Measurements from ENCODE around the gene ANKRD11. TPM values are rescaled to one million over a fixed set of nuclear protein-coding genes. Genes with fewer than 3 reads are reported as not detected.

Gene ANKRD11
- polyA plus RNA-seq, 3 donors, result 3.2 to 62.4 (median 5.4) TPM

DNA sequence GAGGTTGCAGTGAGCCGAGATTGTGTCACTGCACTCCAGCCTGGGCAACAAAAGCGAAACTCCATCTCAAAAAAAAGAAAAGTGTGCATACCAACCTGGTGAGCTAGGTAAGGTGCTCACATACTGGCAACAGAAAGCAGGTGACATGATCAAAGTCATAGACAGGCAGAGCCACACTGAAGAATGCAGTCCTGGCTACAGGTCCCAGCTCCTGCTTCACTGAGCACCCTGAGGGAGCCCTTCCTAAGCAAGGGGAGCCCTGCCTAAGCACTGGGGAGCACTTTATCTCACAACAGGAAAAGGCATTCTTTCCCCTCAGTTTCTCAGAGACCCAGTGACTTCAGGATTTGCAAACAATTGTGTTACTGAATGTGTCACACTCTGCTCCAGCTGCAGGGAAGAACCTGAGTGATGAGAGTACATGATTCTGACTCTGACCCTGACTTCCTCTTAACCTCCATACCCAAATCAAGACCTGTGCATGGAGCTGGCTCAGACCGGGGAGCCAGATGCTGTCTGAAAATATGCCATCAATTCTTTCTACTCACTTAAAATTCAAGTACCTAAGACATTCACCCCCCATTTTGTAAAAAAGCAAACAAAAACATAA is 40.5 kb downstream of the ANKRD11 start:
- peak overlapping the region in 1 of 2 donors; percentile 34 for H3K27ac ChIP-seq (ENCODE audit: low read depth in 1 of 2, low read length in 2 of 2)
- no peaks in the 10 kb centered on the region for H3K9me3 Mint-ChIP-seq
- no peaks in the 10 kb centered on the region for H3K27me3 ChIP-seq (ENCODE audit: control insufficient read depth in 2 of 2, insufficient read depth in 2 of 2, low read length in 2 of 2)
- no peak overlapping the region for H3K4me3 ChIP-seq (replicated peaks in 1 of 3; ENCODE audit: low read depth in 2 of 3, low read length in 3 of 3)
- H3K9ac ChIP-seq (ENCODE audit: insufficient read depth, low read length, poor library complexity, severe bottlenecking), result no peak overlapping the region
- no peak overlapping the region for H2AFZ ChIP-seq (ENCODE audit: insufficient read depth, low read depth, low read length, poor library complexity, severe bottlenecking)
- H3K36me3 ChIP-seq (replicated peaks in 1 of 2; ENCODE audit: control insufficient read depth in 1 of 2, insufficient read depth in 2 of 2, low read length in 2 of 2), result no peaks in the 10 kb centered on the region
- H3K27ac Mint-ChIP-seq, result peak overlapping the region in 6 of 7 donors; percentile 11 to 79 (median 48)
- TF ChIP-seq, protein P1, sequence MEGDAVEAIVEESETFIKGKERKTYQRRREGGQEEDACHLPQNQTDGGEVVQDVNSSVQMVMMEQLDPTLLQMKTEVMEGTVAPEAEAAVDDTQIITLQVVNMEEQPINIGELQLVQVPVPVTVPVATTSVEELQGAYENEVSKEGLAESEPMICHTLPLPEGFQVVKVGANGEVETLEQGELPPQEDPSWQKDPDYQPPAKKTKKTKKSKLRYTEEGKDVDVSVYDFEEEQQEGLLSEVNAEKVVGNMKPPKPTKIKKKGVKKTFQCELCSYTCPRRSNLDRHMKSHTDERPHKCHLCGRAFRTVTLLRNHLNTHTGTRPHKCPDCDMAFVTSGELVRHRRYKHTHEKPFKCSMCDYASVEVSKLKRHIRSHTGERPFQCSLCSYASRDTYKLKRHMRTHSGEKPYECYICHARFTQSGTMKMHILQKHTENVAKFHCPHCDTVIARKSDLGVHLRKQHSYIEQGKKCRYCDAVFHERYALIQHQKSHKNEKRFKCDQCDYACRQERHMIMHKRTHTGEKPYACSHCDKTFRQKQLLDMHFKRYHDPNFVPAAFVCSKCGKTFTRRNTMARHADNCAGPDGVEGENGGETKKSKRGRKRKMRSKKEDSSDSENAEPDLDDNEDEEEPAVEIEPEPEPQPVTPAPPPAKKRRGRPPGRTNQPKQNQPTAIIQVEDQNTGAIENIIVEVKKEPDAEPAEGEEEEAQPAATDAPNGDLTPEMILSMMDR (IDR thresholded peaks at IDR 0.05), result no peak
- no peak overlapping the region for H3K4me2 ChIP-seq (replicated peaks; ENCODE audit: extremely low read depth, low read length, poor library complexity, severe bottlenecking)
- H4K20me1 ChIP-seq (ENCODE audit: insufficient read depth, low read length), result peaks cover 100% of the 10 kb centered on the region
- peaks cover 100% of the 10 kb centered on the region for H3K79me2 ChIP-seq (ENCODE audit: insufficient read depth, low read length)
- no CpG with 5 or more reads among the region's 3 CpGs for WGBS (ENCODE audit: insufficient coverage)
- intact Hi-C loops (cut with micrococcal nuclease), result no loop called here
- H3K4me3 Mint-ChIP-seq, result no peak overlapping the region
- H3K4me1 Mint-ChIP-seq, result peaks cover 69% of the 10 kb centered on the region
- no peaks in the 10 kb centered on the region for H3K9me3 ChIP-seq (replicated peaks in 1 of 2; ENCODE audit: control insufficient read depth in 1 of 2, insufficient read depth in 1 of 2, low read length in 2 of 2)
- H3K27me3 Mint-ChIP-seq (ENCODE audit: low read depth in 3 of 3), result no peaks in the 10 kb centered on the region
- peaks cover 2 to 7% of the 10 kb centered on the region in 2 donors for H3K36me3 Mint-ChIP-seq
- peaks cover 36 to 59% of the 10 kb centered on the region in 2 donors for H3K4me1 ChIP-seq (ENCODE audit: control insufficient read depth in 1 of 2, insufficient read depth in 2 of 2, low read length in 2 of 2)
- DNase-seq, result peak in 2 of 3 donors; percentile 38 to 62

DNA sequence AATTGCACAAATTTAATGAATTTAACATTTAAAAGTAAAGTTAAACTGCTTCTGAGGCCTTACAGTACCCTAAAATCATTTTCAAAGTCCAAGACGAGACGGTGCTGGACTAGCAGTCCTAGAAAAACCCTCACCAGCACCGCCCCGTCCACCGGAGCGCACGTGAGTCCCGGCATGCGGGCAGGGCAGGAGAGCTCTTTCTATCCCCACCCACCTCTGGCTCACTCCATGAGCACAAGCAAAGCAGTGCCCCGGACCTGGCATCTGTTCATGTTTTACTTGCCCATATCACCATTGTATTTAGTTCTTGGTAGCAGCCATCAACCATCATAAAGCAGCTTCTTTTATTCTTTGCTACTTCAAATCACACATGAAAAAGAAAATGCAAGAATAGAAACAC is 41.7 kb downstream of the ANKRD11 start:
- Histone ChIP-seq H3K4me1 (ENCODE audit: control insufficient read depth in 1 of 2, insufficient read depth in 2 of 2, low read length in 2 of 2) (peaks cover 36 to 59% of the 10 kb centered on the region in 2 donors), H4K20me1 (ENCODE audit: insufficient read depth, low read length) (peaks cover 100% of the 10 kb centered on the region), H3K4me2 (replicated peaks; ENCODE audit: extremely low read depth, low read length, poor library complexity, severe bottlenecking) (no peak overlapping the region), H3K36me3 (replicated peaks in 1 of 2; ENCODE audit: control insufficient read depth in 1 of 2, insufficient read depth in 2 of 2, low read length in 2 of 2) (no peaks in the 10 kb centered on the region), H3K9ac (ENCODE audit: insufficient read depth, low read length, poor library complexity, severe bottlenecking) (no peak overlapping the region), H3K79me2 (ENCODE audit: insufficient read depth, low read length) (peaks cover 100% of the 10 kb centered on the region), H3K27ac (ENCODE audit: low read depth in 1 of 2, low read length in 2 of 2) (peak overlapping the region in 1 of 2 donors; percentile 13), H3K4me3 (replicated peaks in 1 of 3; ENCODE audit: low read depth in 2 of 3, low read length in 3 of 3) (no peak overlapping the region), H3K27me3 (ENCODE audit: control insufficient read depth in 2 of 2, insufficient read depth in 2 of 2, low read length in 2 of 2) (no peaks in the 10 kb centered on the region), H3K9me3 (replicated peaks in 1 of 2; ENCODE audit: control insufficient read depth in 1 of 2, insufficient read depth in 1 of 2, low read length in 2 of 2) (no peaks in the 10 kb centered on the region), H2AFZ (ENCODE audit: insufficient read depth, low read depth, low read length, poor library complexity, severe bottlenecking) (no peak overlapping the region)
- DNase-seq, result no peak
- peak overlapping the region in 1 of 7 donors; percentile 54 for H3K27ac Mint-ChIP-seq
- no peaks in the 10 kb centered on the region for H3K27me3 Mint-ChIP-seq (ENCODE audit: low read depth in 3 of 3)
- 94% methylated on average over 3 of the region's 10 CpGs for WGBS (ENCODE audit: insufficient coverage)
- intact Hi-C loops (cut with micrococcal nuclease), result no loop called here
- TF ChIP-seq, protein P1 (IDR thresholded peaks at IDR 0.05), result no peak
- no peaks in the 10 kb centered on the region for H3K9me3 Mint-ChIP-seq
- H3K4me3 Mint-ChIP-seq, result no peak overlapping the region
- peaks cover 73% of the 10 kb centered on the region for H3K4me1 Mint-ChIP-seq
- peaks cover 2 to 7% of the 10 kb centered on the region in 2 donors for H3K36me3 Mint-ChIP-seq

Measured in CD14-positive monocyte (primary cell).